ENCODE measurements around the gene ERCC3. TPM values are rescaled to one million over a fixed set of nuclear protein-coding genes. Genes with fewer than 3 reads are reported as not detected.

ERCC3 gene
- total and polyA plus RNA-seq, 2 donors (not counting 3 experiments of a cell fraction or from before 2014, with no cell fraction given): 40.7 to 47.3 TPM

- Histone ChIP-seq H3K9ac (replicated peaks; ENCODE audit: extremely low read depth, insufficient read depth, low read length) (no peak overlapping the region), H3K27ac (ENCODE audit: insufficient read depth, low read depth, low read length) (no peak overlapping the region), H4K20me1 (replicated peaks; ENCODE audit: control insufficient read depth, extremely low read depth, insufficient read depth, low read length) (no peaks in the 10 kb centered on the region), H3K9me1 (replicated peaks; ENCODE audit: control insufficient read depth, extremely low read depth, insufficient read depth, low read length) (no peaks in the 10 kb centered on the region), H3K9me3 (replicated peaks; ENCODE audit: control insufficient read depth, insufficient read depth, low read length) (no peaks in the 10 kb centered on the region), H3K4me2 (ENCODE audit: insufficient read depth, low read length) (peak overlapping the region; percentile 46), H3K79me2 (ENCODE audit: control insufficient read depth, insufficient read depth, low read length) (no peaks in the 10 kb centered on the region), H3K4me3 (replicated peaks in 1 of 3; ENCODE audit: insufficient read depth in 1 of 3, low read depth in 1 of 3, low read length in 3 of 3) (peak overlapping the region in 2 of 3 experiments; percentile 1 to 45), H2AFZ (ENCODE audit: low read depth, low read length) (peak overlapping the region; percentile 20), H3K4me1 (ENCODE audit: control insufficient read depth, extremely low read depth, insufficient read depth, low read length) (no peaks in the 10 kb centered on the region), H3K27me3 (ENCODE audit: control insufficient read depth in 2 of 2, insufficient read depth in 2 of 2, low read length in 2 of 2) (peaks cover 38% of the 10 kb centered on the region in 2 experiments), H3K36me3 (ENCODE audit: control insufficient read depth in 2 of 2, extremely low read depth in 1 of 2, insufficient read depth in 2 of 2, low read length in 2 of 2) (no peaks in the 10 kb centered on the region)
- no peak for DNase-seq (ENCODE audit: low read depth, low spot score)
- no peak for FAIRE-seq
- BruUV-seq (replicated peaks): no TSS peak
- TF ChIP-seq EZH2 (IDR thresholded peaks at IDR 0.05; ENCODE audit: borderline replicate concordance, low read depth, low read length, severe bottlenecking): peak; percentile 93
- no peak for TF ChIP-seq MAX (IDR thresholded peaks at IDR 0.05; ENCODE audit: insufficient read depth, insufficient read length)
- TF ChIP-seq POLR2AphosphoS5 (IDR thresholded peaks at IDR 0.05; ENCODE audit: insufficient read depth, low read depth, low read length): no peak
- TF ChIP-seq CTCF (IDR thresholded peaks at IDR 0.05; ENCODE audit: extremely low read depth in 1 of 2, insufficient read depth in 1 of 2, low read depth in 1 of 2, low read length in 2 of 2): no peak
- dilution Hi-C loops (cut with MboI; ENCODE audit: extremely low pct_ligation_motif_present, low sequenced_read_pairs) (no loop called here), intact Hi-C loops (cut with micrococcal nuclease) (no loop called here)
- CTCF ChIA-PET: no interaction called here
- POLR2A ChIA-PET: no interaction called here
Measured at GRCh38 chr2:127218812-127219170, 75.2 kb downstream of the ERCC3 start.
